GM18858 (cell line): ENCODE measurements around the gene SAT2.
"Not testable (repeated sequence)": the region's sequence is repeated elsewhere in the genome, so short reads cannot be mapped to it uniquely, and the experiment has no call there.

Experiments
- ATAC-seq: cut with Tn5 transposase; IDR thresholded peaks from one replicate; pipeline ENCODE4 v1.9.1; 2021; ENCODE audit not compliant: unreplicated experiment

SAT2 gene

DNA sequence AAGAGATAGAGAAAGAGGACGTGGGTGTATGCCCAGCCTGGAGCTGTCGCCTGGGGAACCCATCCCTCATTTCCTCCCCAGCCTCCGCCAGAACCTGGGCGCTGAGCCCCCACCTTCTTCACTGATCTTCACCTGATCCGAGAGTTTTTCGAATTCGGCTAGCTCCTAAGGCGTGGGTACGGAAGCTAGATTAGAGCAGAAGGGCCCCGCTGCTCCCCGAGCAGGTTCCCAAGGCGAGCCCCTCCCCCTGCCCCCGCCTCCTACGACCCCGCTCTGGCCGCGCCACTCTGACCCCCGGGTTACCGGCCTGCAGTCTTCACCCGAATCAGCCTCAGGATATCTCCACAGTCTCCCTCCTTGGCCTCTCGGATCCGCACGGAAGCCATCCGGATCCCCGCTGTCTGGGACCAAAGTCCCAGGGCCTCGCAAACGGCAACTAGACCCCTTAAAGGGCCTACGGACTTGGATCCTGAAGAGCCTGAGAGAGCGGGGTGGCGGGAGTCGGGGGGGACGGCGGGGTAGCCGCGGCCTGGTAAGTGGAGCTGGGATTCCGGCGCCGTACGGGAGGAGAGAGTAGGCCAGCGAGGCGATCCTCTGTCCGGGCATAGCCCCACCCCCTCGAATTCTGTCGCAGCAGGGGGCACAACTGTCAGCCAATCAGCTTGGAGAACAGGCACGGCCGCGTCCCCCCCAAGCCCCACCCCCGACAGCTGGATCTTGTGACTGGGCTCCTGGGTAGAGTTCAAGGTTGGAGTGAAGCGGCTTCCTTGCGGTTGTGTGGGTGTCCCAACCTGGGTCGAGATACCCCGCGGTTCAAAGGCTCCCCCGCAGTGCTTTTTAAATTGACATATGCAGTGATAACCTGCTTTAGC is at the start of gene SAT2:
SAT2 (minus strand) TSS at position 572 of the 872 bp plus-strand sequence; CDS start at position 386, 186 bp downstream.
- no peak for ATAC-seq

DNA sequence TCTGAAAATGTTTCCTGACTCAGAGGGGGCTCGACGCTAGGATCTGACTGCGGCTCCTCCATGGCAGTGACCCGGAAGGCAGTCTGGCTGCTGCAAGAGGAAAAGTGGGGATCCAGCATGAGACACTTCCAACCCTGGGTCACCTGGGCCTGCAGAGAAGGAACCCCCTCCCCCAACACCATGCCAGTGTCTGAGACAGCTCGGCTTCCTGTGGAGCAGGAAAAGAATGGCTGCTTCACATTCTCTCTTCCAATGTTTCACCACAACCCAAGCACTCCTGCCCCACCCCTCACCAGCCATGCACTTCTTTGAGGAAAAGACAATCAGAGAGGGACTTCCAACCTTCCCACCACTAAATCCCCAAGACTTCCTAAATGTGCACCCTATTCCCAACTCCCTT is 48.9 kb upstream of the SAT2 start:
- ATAC-seq = no peak

DNA sequence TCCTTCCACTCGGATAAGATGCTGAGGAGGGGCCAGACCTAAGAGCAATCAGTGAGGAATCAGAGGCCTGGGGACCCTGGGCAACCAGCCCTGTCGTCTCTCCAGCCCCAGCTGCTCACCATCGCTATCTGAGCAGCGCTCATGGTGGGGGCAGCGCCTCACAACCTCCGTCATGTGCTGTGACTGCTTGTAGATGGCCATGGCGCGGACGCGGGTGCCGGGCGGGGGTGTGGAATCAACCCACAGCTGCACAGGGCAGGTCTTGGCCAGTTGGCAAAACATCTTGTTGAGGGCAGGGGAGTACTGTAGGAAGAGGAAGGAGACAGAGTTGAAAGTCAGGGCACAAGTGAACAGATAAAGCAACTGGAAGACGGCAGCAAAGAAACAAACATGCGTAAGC is 47.3 kb upstream of the SAT2 start:
- no peak for ATAC-seq

DNA sequence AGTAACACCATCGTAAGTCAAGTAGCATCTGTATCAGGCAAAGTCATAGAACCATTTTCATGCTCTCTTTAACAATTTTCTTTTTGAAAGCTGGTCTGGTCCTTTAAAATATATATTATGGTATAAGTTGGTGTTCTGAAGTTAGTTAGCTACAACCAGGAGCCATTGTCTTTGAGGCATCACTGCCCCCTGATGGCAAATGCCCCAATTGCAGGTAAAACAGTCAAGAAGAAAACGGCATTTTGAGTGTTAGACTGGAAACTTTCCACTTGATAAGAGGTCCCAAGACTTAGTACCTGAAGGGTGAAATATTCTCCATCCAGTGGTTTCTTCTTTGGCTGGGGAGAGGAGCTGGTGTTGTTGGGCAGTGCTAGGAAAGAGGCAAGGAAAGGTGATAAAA is 45.6 kb upstream of the SAT2 start:
- ATAC-seq = no peak

DNA sequence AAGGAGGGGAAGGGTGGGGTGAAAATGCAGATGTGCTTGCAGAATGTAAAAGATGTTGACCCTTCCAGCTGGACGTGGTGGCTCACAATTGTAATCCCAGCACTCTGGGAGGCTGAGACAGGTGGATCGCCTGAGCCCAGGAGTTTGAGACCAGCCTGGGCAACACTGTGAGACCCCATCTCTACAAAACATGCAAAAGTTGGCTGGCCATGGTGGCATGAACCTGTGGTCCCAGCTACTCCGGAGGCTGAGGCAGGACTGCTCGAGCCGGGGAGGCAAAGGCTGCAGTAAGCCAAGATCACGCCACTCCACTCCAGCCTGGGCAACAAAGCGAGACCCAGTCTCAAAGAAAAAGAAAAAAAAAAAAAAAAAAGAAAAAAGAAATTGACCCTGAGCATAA is 40.9 kb upstream of the SAT2 start:
- ATAC-seq = no peak

DNA sequence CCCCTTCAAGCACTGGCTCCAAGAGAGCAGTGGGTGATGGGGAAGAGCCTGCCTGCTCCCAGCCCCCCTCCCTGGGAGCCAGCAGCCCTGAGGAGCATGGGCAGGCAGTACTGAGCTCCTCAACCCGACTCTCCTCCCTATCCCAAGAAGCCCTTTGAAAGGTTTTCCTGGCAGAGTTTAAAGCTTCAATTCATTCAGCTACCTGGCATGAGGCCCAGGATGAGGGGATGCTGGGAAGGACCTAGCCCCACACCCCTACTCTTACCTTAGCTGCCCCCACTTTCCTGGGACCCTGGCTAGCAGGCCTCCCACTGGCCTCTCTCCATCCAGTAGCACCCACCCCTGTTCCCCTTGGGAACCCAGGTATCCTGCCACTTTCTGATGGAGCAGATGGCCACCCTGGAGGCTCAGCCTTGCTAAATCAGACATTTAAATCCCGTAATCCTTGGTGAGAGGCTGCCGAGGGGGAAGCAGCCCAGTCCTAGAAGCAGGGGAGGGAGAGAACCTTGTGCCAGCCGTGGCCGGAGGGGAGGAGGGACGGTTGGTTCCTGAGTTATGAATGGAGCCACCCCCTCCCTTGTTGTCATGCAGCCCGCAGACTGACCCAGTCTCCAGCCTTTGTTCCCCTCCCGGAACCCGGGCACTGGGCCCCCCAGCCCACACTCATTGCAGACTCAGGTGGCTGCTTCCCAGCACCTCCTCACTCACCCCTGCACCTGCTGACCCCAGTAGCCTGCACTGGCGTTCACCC is 40.2 kb upstream of the SAT2 start:
- ATAC-seq = no peak

DNA sequence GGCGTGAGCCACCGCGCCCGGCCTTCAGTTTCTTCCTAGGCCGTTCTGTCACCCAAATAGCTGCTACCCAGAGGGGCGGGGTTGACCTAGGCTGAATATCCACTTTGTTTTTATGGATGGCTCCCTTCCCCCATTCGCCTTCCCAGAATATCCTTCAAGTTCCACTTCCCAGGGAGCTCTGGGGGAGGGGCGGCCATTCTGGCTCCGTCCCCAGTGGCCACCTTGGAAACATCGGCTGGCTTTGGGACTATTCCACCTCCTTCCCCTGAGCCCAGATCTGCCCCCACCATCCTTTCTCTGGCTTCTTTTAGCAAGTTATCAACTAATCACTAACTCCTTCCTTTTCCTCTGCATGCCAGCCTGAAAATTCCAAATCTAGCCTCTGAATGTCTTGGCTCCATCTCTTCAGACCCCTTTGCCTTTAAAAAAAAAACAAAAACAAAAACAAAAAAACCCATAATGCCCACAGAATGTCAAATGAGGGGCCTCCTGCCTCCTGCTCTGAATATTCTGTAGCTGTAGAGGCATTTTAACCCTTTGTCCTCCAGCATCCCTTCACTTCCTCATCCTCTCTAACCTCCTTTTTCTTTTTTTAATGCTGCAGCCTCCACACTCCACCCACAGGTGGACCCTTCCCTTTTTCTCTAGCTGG is 29.5 kb upstream of the SAT2 start:
- ATAC-seq = no peak

DNA sequence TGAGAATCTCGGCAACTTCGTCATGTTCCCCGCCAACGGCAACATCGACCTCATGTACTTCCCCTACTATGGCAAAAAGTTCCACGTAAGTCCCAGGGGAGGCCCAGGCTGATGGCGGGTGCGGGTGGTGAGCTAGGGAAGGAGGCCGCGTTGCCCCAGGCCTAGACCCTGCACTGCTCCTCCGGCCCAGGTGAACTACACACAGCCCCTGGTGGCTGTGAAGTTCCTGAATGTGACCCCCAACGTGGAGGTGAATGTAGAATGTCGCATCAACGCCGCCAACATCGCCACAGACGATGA is 27.9 kb upstream of the SAT2 start:
- no peak for ATAC-seq

DNA sequence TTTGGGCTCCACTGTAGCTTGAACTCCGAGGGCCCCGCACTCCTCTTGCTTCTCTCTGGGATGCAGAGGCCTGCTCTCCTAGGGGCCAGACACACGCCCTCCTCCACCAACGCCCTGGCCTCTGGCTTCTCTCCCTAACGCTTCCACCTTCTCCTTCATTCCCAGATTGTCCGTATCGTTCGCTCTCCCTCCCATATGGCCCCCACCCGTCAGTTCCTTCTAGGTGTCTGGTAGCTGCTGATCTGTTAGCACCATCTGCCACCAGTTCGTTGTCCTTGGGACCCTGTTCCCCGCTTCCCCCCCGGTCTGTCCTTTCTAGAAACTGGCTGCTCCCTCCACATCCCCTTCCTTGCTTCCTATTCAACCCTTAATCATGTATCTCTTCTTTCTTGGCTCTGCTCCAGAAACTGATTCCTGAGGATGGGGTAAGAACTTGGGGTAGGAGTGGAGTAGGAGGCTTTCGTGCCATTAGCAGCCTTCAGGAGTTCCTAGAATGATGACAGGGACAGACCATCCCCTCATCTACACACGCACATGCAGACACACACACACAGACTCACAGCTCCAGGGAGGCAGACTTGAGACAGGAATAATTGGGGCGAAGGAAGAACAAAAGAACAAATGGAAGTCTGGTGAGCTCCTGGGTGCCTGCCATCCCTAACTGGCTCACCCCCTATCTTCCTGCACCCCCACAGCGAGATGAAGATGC is 27.4 kb upstream of the SAT2 start:
- ATAC-seq = no peak

DNA sequence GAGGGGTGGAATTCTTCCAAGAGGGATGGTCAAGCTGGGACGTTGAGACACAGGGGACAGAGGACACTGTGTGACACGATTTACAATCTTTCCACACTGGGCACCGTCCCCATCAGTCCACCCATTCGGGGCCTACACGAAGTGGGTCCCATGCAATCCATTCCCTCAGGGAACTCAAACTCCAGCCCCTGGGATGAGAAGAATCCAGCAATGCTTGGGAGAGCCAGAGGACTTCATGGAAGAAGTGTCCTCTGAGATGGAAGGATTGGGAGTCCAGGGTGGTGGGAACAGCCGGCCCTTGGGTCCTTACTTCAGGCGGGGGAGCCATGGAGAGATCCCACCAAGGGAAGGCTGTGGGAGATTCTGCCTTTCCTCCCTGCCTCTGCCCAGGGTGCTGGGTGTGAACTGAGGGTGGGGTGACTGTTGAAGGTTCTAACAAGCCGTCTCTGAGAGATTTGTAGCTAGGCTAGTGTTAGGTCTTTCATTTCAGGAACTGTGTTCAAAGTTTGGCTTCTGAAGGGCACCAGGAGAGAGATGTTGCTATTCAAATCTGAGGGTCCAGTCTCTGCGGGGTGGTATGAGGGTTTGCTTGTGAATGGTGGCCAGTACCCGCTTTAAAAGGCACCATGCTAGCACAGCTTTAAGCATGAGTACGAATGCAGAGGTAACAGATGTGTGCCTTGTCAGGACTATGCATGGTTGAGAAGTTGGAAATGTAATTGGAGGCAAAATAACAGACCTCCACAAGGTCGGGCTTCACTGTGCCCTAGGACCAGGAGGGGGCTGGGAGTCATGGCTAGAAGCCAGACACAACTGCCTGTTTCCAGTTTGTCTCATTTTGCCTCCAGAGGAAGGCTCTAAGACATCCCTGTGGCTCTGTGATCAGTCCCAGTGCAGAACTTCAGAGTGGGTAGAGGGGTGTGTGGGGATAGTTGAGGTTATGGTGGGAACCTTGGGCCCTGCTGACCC is 25.1 kb upstream of the SAT2 start:
- ATAC-seq = no peak

DNA sequence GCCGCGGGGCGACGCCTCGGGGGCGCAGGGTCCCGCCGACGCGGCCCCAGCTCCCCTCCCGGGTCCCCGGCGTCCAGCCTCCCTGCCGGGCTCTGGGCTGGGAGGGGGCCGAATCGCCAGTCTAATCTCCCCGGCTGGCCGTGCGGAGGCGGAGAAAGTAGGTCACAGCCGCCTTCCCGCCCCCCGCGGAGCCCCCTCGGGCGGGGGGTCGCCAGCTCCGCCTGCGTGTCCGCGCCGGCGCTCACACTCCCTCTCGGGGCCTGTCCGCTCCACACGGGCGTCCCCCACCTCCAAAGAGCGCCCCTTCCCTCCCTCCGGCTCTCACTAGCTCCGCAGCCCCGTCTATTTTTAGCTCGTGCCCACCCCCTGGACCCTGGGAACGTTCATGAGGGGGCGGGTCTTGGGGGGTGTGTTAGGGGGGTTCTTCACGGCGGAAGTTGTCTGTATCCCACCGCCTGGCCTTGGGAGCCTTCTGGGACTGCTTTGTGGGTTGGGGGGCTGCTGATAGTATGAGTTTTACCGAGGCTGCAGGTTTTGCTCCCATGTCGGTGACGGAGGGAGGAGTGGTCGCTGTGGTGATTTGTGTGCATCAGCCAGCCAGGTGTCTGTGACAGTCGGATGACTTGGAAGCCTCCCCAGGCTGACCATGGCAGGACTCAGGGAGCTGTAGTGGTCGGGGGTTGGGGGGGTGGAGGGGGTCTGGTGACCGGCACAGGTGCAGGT is 24.2 kb upstream of the SAT2 start:
- no peak for ATAC-seq

DNA sequence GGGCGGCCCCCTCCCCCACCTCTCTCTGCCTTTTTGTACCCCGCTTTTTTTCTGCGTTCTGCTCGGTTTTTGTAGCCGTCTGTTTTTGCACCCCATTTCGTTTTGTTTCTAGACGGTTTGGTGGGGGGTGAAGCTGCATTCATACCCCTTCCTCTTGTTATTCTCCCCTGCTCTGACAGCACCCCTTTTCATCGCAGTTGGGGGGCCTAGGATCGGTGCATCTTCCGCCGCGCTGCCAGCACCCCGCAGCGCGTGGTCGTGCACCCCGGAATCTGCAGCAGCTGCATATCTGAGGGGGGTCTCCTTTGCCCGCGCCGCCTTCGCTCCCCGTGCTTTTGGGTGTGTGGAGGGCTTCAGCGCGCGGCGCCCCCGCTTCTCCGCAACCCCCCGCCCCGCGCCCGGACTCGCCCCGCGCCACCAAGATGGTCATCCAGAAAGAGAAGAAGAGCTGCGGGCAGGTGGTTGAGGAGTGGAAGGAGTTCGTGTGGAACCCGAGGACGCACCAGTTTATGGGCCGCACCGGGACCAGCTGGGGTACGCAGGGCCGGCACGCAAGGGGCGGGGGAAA is 23.6 kb upstream of the SAT2 start:
- ATAC-seq = no peak

DNA sequence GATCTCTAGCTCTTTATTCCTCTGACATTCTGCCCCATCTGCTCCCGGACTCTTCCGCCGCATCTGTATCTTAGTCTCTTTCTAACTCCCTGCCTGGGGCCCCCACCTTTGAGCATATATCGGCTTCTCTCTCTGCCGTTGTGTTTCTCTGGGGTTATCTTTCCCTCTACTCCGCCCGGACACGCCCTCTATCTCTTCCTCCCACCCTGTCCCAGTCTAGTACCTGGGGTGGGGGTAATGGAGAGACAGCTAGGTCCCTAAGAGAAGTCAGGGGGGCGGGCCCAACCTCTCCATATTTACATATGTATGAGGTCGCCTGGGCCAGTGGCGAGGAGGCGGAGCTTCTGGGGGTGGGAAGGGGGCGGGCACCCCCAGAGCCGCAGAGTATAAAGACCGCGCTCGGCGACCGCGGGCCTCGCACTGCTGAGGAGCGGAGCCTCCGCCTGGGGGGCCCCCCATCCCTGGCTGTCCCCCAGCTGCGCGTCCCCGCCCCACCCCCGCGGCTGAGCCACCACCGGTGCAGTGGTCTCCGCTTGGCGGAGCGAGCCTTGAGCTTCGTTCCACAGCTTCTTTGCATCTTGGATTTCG is 23.0 kb upstream of the SAT2 start, which contains the start of gene ATP1B2:
ATP1B2 (plus strand) TSS at position 418 of the 588 bp plus-strand sequence. CDS start 593 bp downstream, outside the sequence.
- no peak for ATAC-seq

DNA sequence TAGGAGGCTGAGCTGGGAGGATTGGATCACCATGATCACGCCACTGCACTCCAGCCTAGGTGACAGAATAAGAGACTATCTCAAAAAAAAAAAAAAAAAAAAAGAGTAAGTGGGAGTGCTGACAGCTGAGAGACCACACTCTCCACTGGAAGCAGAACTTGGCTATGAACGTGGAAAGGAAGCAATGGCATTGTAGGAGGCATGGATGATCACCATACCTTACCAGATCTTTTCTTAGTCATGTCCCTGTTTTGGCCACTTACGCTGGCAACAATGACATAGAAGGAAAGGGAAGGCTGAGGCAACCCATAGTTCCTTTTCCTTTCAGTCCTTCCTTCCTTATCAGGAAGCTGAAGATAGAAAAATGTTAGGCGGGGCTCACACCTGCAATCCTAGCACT is 19.4 kb upstream of the SAT2 start:
- ATAC-seq = no peak

DNA sequence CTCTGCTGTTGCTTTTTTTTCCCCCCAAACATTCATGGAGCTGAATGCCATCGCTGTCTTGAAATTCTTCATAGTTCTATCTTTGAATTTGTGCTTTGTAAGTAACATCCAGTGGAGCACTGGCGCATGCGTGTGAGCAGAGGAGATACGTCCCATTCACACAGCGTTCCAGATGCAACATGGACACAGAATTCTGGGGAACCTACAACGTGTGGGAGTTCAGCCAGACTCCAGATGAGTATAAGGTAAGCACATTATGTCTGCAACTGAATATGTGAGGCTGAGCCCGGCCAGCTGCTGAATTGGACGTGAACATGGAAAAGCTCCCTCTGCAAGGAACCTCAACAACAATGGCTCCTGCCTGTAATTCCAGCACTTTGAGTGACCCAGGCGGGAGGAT is 18.8 kb upstream of the SAT2 start:
- no peak for ATAC-seq

DNA sequence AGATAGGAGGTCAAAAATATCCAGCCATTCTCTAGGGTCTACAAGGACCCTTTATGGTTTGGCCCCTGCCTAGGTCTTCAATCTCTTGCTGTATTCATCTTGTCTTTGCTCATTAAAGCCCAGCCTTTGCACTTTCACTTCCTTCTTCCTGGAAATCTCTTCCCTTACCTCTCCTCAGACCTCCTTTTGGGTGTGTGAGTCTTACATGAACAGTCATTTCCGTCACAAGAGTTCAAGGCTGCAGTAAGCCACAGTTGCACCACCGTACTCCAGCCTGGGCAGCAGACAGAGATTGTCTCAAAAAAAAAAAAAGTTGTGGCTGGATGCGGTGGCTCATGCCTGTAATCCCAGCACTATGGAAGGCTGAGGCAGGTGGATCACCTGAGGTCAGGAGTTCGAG is 17.2 kb upstream of the SAT2 start:
- no peak for ATAC-seq

DNA sequence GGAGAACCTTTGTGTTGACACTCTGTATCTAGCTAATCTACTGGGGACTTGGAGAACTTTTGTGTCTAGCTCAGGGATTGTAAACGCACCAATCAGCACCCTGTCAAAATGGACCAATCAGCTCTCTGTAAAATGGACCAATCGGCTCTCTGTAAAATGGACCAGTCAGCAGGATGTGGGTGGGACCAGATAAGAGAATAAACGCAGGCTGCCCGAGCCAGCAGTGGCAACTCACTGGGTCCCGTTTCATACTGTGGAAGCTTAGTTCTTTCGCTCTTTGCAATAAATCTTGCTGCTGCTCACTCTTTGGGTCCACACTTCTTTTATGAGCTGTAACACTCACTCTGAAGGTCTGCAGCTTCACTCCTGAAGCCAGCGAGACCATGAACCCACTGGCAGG is 14.0 kb upstream of the SAT2 start:
- not testable (repeated sequence) for ATAC-seq

DNA sequence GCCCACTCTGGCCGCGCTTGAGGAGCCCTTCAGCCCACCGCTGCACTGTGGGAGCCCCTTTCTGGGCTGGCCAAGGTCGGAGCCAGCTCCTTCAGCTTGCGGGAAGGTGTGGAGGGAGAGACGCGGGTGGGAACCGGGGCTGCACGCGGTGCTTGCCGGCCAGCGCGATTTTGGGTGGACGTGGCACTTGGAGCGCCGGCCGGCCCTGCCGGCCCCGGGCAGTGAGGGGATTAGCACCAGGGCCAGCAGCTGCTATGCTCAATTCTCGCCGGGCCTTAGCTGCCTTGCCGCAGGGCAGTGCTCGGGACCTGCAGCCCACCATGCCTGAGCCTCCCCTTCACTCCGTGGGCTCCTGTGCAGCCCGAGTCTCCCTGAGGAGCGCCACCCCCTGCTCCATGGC is 13.2 kb upstream of the SAT2 start:
- no peak for ATAC-seq

DNA sequence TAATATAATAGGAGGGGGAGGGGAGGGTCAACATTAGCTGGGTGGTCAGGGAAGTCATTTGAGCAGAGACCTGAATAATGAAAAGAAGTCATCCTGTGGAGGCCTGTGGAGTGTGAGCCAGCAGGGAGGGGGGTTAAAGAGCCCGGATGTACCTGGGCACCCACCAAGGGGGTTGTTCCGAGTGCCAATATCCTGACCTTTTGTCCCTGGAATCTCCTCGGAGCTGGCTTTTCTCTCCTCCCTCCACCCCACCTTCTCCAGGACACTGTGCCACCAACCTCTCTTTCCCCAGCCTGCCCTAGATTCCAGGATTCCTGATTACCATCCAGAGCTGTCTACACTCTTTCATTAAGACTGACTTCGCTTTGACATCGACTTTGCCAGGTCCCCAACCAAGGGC is 8.5 kb upstream of the SAT2 start:
- ATAC-seq = no peak
